ENCODE results near the gene NRIP3. TPM values are rescaled to one million over a fixed set of nuclear protein-coding genes. Genes with fewer than 3 reads are reported as not detected.

NRIP3 gene
- total RNA-seq, 4 donors from 2014 or later, result 0.10 to 3.4 (median 1.1) TPM; not detected in 1

- intact Hi-C loops (cut with DNase I; ENCODE audit: low total_unique reads) (no loop called here), in situ Hi-C loops (cut with MboI; ENCODE audit: low sequenced_read_pairs in 4 of 4) (no loop called here)
- Histone ChIP-seq H3K9me3 (no peaks in the 10 kb centered on the region), H3K4me1 (no peaks in the 10 kb centered on the region), H3K4me3 (no peak overlapping the region), H3K27me3 (no peaks in the 10 kb centered on the region), H3K36me3 (no peaks in the 10 kb centered on the region), H3K27ac (no peak overlapping the region)
- DNase-seq, result no peak
- ATAC-seq, result no peak
- TF ChIP-seq CTCF (IDR thresholded peaks at IDR 0.05 in 4 of 5, conservative IDR thresholded peaks at IDR 0.05 in 1 of 5) (no peak), POLR2A (IDR thresholded peaks at IDR 0.05) (no peak)
These were observed 34.7 kb upstream of the NRIP3 start for GRCh38 chr11:9038541-9038940.

GRCh38 chr11:9037963-9038362 lies 34.2 kb upstream of the NRIP3 start:
- intact Hi-C loops (cut with DNase I; ENCODE audit: low total_unique reads) (no loop called here), in situ Hi-C loops (cut with MboI; ENCODE audit: low sequenced_read_pairs in 4 of 4) (no loop called here)

GRCh38 chr11:9037046-9037780 lies 33.4 kb upstream of the NRIP3 start:
- Histone ChIP-seq H3K4me1 (no peaks in the 10 kb centered on the region), H3K36me3 (no peaks in the 10 kb centered on the region), H3K27me3 (no peaks in the 10 kb centered on the region), H3K9me3 (no peaks in the 10 kb centered on the region), H3K27ac (no peak overlapping the region), H3K4me3 (no peak overlapping the region)
- DNase-seq (no peak), ATAC-seq (no peak)
- intact Hi-C loops (cut with DNase I; ENCODE audit: low total_unique reads) (no loop called here), in situ Hi-C loops (cut with MboI; ENCODE audit: low sequenced_read_pairs in 4 of 4) (no loop called here)
- TF ChIP-seq CTCF (IDR thresholded peaks at IDR 0.05 in 4 of 5, conservative IDR thresholded peaks at IDR 0.05 in 1 of 5), result no peak

More at GRCh38 chr11:9037963-9038362, 34.2 kb upstream of the NRIP3 start:
- H3K4me3 ChIP-seq, result no peak overlapping the region
- no peaks in the 10 kb centered on the region for H3K27me3 ChIP-seq
- H3K27ac ChIP-seq, result no peak overlapping the region
- ATAC-seq (no peak), DNase-seq (no peak)
- TF ChIP-seq CTCF (IDR thresholded peaks at IDR 0.05 in 4 of 5, conservative IDR thresholded peaks at IDR 0.05 in 1 of 5), result no peak
- TF ChIP-seq POLR2A (IDR thresholded peaks at IDR 0.05), result no peak
- no peaks in the 10 kb centered on the region for H3K9me3 ChIP-seq
- H3K4me1 ChIP-seq, result no peaks in the 10 kb centered on the region
- H3K36me3 ChIP-seq, result no peaks in the 10 kb centered on the region

- ATAC-seq, result no peak
- intact Hi-C loops (cut with DNase I; ENCODE audit: low total_unique reads), result no loop called here
- no peaks in the 10 kb centered on the region for H3K4me1 ChIP-seq
- TF ChIP-seq POLR2A (IDR thresholded peaks at IDR 0.05) (no peak), CTCF (IDR thresholded peaks at IDR 0.05 in 4 of 5, conservative IDR thresholded peaks at IDR 0.05 in 1 of 5) (no peak)
- in situ Hi-C loops (cut with MboI; ENCODE audit: low sequenced_read_pairs in 4 of 4), result no loop called here
- H3K27ac ChIP-seq, result no peak overlapping the region
- no peaks in the 10 kb centered on the region for H3K27me3 ChIP-seq
- no peak for DNase-seq
- H3K4me3 ChIP-seq, result no peak overlapping the region
- H3K9me3 ChIP-seq, result no peaks in the 10 kb centered on the region
- H3K36me3 ChIP-seq, result no peaks in the 10 kb centered on the region
These were observed 26.8 kb upstream of the NRIP3 start for GRCh38 chr11:9030601-9031000.

GRCh38 chr11:9029422-9029821 lies 25.6 kb upstream of the NRIP3 start:
- no peak overlapping the region for H3K27ac ChIP-seq
- no peak overlapping the region for H3K4me3 ChIP-seq
- no peaks in the 10 kb centered on the region for H3K27me3 ChIP-seq
- in situ Hi-C loops (cut with MboI; ENCODE audit: low sequenced_read_pairs in 4 of 4) (no loop called here), intact Hi-C loops (cut with DNase I; ENCODE audit: low total_unique reads) (no loop called here)
- H3K4me1 ChIP-seq, result no peaks in the 10 kb centered on the region
- no peak for ATAC-seq
- H3K36me3 ChIP-seq, result no peaks in the 10 kb centered on the region
- TF ChIP-seq POLR2A (IDR thresholded peaks at IDR 0.05), result no peak
- no peak for TF ChIP-seq CTCF (IDR thresholded peaks at IDR 0.05 in 4 of 5, conservative IDR thresholded peaks at IDR 0.05 in 1 of 5)
- H3K9me3 ChIP-seq, result no peaks in the 10 kb centered on the region
- no peak for DNase-seq
